ENCODE data around the gene TIAL1. TPM values are rescaled to one million over a fixed set of nuclear protein-coding genes. Genes with fewer than 3 reads are reported as not detected.

Gene TIAL1
- total RNA-seq, 1 donor from 2014 or later, result 184 TPM

GRCh38 chr10:119540038-119540437, 56.7 kb downstream of the TIAL1 start:
- Mint-ChIP-seq H3K4me3 (ENCODE audit: unreplicated experiment) (no peak overlapping the region), H3K27ac (ENCODE audit: unreplicated experiment) (no peak overlapping the region), H3K4me1 (ENCODE audit: unreplicated experiment) (peaks cover 38% of the 10 kb centered on the region), H3K27me3 (ENCODE audit: unreplicated experiment) (peaks cover 11% of the 10 kb centered on the region), H3K9me3 (ENCODE audit: unreplicated experiment) (no peaks in the 10 kb centered on the region), H3K36me3 (ENCODE audit: low read depth, unreplicated experiment) (peaks cover 11% of the 10 kb centered on the region)
- DNase-seq (ENCODE audit: low spot score), result no peak
- no peak for TF ChIP-seq CTCF (IDR thresholded peaks at IDR 0.05; ENCODE audit: unreplicated experiment)

- Mint-ChIP-seq H3K4me3 (ENCODE audit: unreplicated experiment) (no peak overlapping the region), H3K9me3 (ENCODE audit: unreplicated experiment) (no peaks in the 10 kb centered on the region), H3K36me3 (ENCODE audit: low read depth, unreplicated experiment) (peaks cover 11% of the 10 kb centered on the region), H3K27me3 (ENCODE audit: unreplicated experiment) (peaks cover 11% of the 10 kb centered on the region), H3K27ac (ENCODE audit: unreplicated experiment) (no peak overlapping the region), H3K4me1 (ENCODE audit: unreplicated experiment) (peaks cover 38% of the 10 kb centered on the region)
- TF ChIP-seq CTCF (IDR thresholded peaks at IDR 0.05; ENCODE audit: unreplicated experiment), result no peak
- no peak for DNase-seq (ENCODE audit: low spot score)
Observed at GRCh38 chr10:119539359-119539825, 57.4 kb downstream of the TIAL1 start.

GRCh38 chr10:119538632-119539358, 58.0 kb downstream of the TIAL1 start:
- peaks cover 11% of the 10 kb centered on the region for H3K36me3 Mint-ChIP-seq (ENCODE audit: low read depth, unreplicated experiment)
- H3K27ac Mint-ChIP-seq (ENCODE audit: unreplicated experiment), result no peak overlapping the region
- H3K4me1 Mint-ChIP-seq (ENCODE audit: unreplicated experiment), result peaks cover 32% of the 10 kb centered on the region
- H3K9me3 Mint-ChIP-seq (ENCODE audit: unreplicated experiment), result no peaks in the 10 kb centered on the region
- H3K27me3 Mint-ChIP-seq (ENCODE audit: unreplicated experiment), result peaks cover 11% of the 10 kb centered on the region
- no peak for DNase-seq (ENCODE audit: low spot score)
- TF ChIP-seq CTCF (IDR thresholded peaks at IDR 0.05; ENCODE audit: unreplicated experiment), result no peak
- H3K4me3 Mint-ChIP-seq (ENCODE audit: unreplicated experiment), result no peak overlapping the region

- peaks cover 7% of the 10 kb centered on the region for H3K36me3 Mint-ChIP-seq (ENCODE audit: low read depth, unreplicated experiment)
Observed at GRCh38 chr10:119537953-119538630, 58.7 kb downstream of the TIAL1 start.

More at GRCh38 chr10:119537953-119538630, 58.7 kb downstream of the TIAL1 start:
- no peak for TF ChIP-seq CTCF (IDR thresholded peaks at IDR 0.05; ENCODE audit: unreplicated experiment)
- Mint-ChIP-seq H3K27ac (ENCODE audit: unreplicated experiment) (no peak overlapping the region), H3K9me3 (ENCODE audit: unreplicated experiment) (no peaks in the 10 kb centered on the region), H3K4me1 (ENCODE audit: unreplicated experiment) (peaks cover 27% of the 10 kb centered on the region), H3K4me3 (ENCODE audit: unreplicated experiment) (no peak overlapping the region), H3K27me3 (ENCODE audit: unreplicated experiment) (peaks cover 6% of the 10 kb centered on the region)
- no peak for DNase-seq (ENCODE audit: low spot score)

Data from endothelial cell (in vitro differentiated cells).